Liver (tissue), 9 donors: ENCODE results near the gene TRIP13. TPM values are rescaled to one million over a fixed set of nuclear protein-coding genes. Genes with fewer than 3 reads are reported as not detected.

Source experiments
- DNase-seq: peaks from one replicate; pipeline ENCODE4 v3.0.0-alpha.2; 2017; ENCODE audit warnings: low spot score
- H3K27ac ChIP-seq, 2 donors: one replicate each; pipeline ENCODE4 v1.7.0; 2013; ENCODE audit warnings: inconsistent platforms in 2 of 2, low read length in 2 of 2, control low read depth in 1 of 2, low read depth in 1 of 2, mild to moderate bottlenecking in 1 of 2
- H3K27me3 ChIP-seq, 4 donors: one replicate each; pipeline versions ENCODE4 v1.6.1 to v1.7.0; 2013; ENCODE audit warnings: low read length in 3 of 4, inconsistent platforms in 1 of 4, mild to moderate bottlenecking in 1 of 4, moderate library complexity in 1 of 4; ENCODE audit not compliant: control insufficient read depth in 4 of 4, insufficient read depth in 4 of 4
- H3K36me3 ChIP-seq, 4 donors: one replicate each; pipeline versions ENCODE4 v1.6.1 to v1.7.0; 2013; ENCODE audit warnings: low read length in 3 of 4, mild to moderate bottlenecking in 3 of 4, low read depth in 1 of 4, moderate library complexity in 1 of 4; ENCODE audit not compliant: control insufficient read depth in 4 of 4, insufficient read depth in 3 of 4
- H3K4me1 ChIP-seq, 4 donors: one replicate each; pipeline versions ENCODE4 v1.6.1 to v1.7.0; 2013; ENCODE audit warnings: low read length in 3 of 4, mild to moderate bottlenecking in 3 of 4, moderate library complexity in 1 of 4; ENCODE audit not compliant: control insufficient read depth in 4 of 4, insufficient read depth in 4 of 4
- H3K4me3 ChIP-seq, 3 donors: one replicate each; pipeline versions ENCODE4 v1.6.1 to v1.7.0; 2013; ENCODE audit warnings: low read length in 3 of 3, control low read depth in 1 of 3, low read depth in 1 of 3, mild to moderate bottlenecking in 1 of 3
- H3K9ac ChIP-seq, 2 donors: one replicate each; pipeline ENCODE4 v1.7.0; 2013; ENCODE audit warnings: low read length in 2 of 2, mild to moderate bottlenecking in 2 of 2, moderate library complexity in 2 of 2, control low read depth in 1 of 2, low read depth in 1 of 2
- H3K9me3 ChIP-seq, 4 donors: one replicate each; pipeline versions ENCODE4 v1.6.1 to v1.7.0; 2013; ENCODE audit warnings: low read length in 3 of 4; ENCODE audit not compliant: control insufficient read depth in 4 of 4
- ATF3 ChIP-seq: IDR thresholded peaks from 2 replicates; pipeline ENCODE4 v1.6.1; 2016; ENCODE audit warnings: antibody characterized with exemption
- CTCF ChIP-seq: fragments of 150-350 bp; IDR thresholded peaks from 2 replicates; pipeline ENCODE4 v1.5.1; 2017; ENCODE audit warnings: improper control_type of control experiment, low read depth, low read length; ENCODE audit not compliant: missing input control
- EGR1 ChIP-seq, 2 donors: IDR thresholded peaks; 2 replicates each; pipeline ENCODE4 v1.6.1; 2016 to 2018; ENCODE audit warnings: antibody characterized with exemption in 2 of 2, low read depth in 2 of 2
- FOXA1 ChIP-seq: IDR thresholded peaks from 2 replicates; pipeline ENCODE4 v1.6.1; 2016; ENCODE audit warnings: antibody characterized with exemption
- FOXA2 ChIP-seq: IDR thresholded peaks from 2 replicates; pipeline ENCODE4 v1.6.1; 2016; ENCODE audit warnings: antibody characterized with exemption
- GABPA ChIP-seq, 2 donors: IDR thresholded peaks in 1 of 2; conservative IDR thresholded peaks in 1 of 2; 2 replicates each; pipeline ENCODE4 v1.6.1; 2016; ENCODE audit warnings: antibody characterized with exemption in 2 of 2, mild to moderate bottlenecking in 1 of 2, moderate library complexity in 1 of 2
- HNF4A ChIP-seq, 2 donors: conservative IDR thresholded peaks; 2 replicates each; pipeline ENCODE4 v1.6.1; 2016; ENCODE audit warnings: antibody characterized with exemption in 2 of 2, mild to moderate bottlenecking in 2 of 2
- HNF4G ChIP-seq: IDR thresholded peaks from 2 replicates; pipeline ENCODE4 v1.6.1; 2016; ENCODE audit warnings: antibody characterized with exemption
- JUND ChIP-seq, 2 donors: IDR thresholded peaks; 2 replicates each; pipeline ENCODE4 v1.6.1; 2016; ENCODE audit warnings: antibody characterized with exemption in 2 of 2
- MAX ChIP-seq: IDR thresholded peaks from 2 replicates; pipeline ENCODE4 v1.6.1; 2016; ENCODE audit warnings: antibody characterized with exemption
- NR2F2 ChIP-seq: IDR thresholded peaks from 2 replicates; pipeline ENCODE4 v1.6.1; 2016; ENCODE audit warnings: antibody characterized with exemption
- RAD21 ChIP-seq, 2 donors: IDR thresholded peaks; 2 replicates each; pipeline ENCODE4 v1.6.1; 2016; ENCODE audit warnings: antibody characterized with exemption in 2 of 2, mild to moderate bottlenecking in 2 of 2
- RXRA ChIP-seq, 2 donors: IDR thresholded peaks; 2 replicates each; pipeline ENCODE4 v1.6.1; 2017 to 2018; ENCODE audit warnings: antibody characterized with exemption in 2 of 2, mild to moderate bottlenecking in 1 of 2
- SP1 ChIP-seq: IDR thresholded peaks from 2 replicates; pipeline ENCODE4 v1.6.1; 2018; ENCODE audit warnings: antibody characterized with exemption, mild to moderate bottlenecking
- TAF1 ChIP-seq: conservative IDR thresholded peaks from 2 replicates; pipeline ENCODE4 v1.6.1; 2016; ENCODE audit warnings: antibody characterized with exemption, mild to moderate bottlenecking
- YY1 ChIP-seq: IDR thresholded peaks from 2 replicates; pipeline ENCODE4 v1.6.1; 2016; ENCODE audit warnings: antibody characterized with exemption, mild to moderate bottlenecking
- ZBTB33 ChIP-seq: IDR thresholded peaks from 2 replicates; pipeline ENCODE4 v1.6.1; 2016; ENCODE audit warnings: antibody characterized with exemption
- WGBS: extraction: QIAGEN DNeasy Blood & Tissue Kit; methylation state at CpG from one replicate; pipeline ENCODE4 v1.1.7; 2013; 5-methylcytosine and 5-hydroxymethylcytosine counted together
- polyA plus RNA-seq, 2 donors: library from polyadenylated mRNA; stranded (reverse) in 1 of 2; unstranded in 1 of 2; fragments of 200-250 nt in 1 of 2; fragments of >200 nt in 1 of 2; fragmentation: Nextera tagmentation in 1 of 2; extraction: Ambion mirVana in 1 of 2; gene quantifications; one replicate each; pipeline versions ENCODE4 v1.2.1 to v1.2.3, GENCODE V29; 2013 to 2015
- total RNA-seq, 2 donors: library from RNA; depleted of rRNA; stranded (reverse); fragments of >200 nt; gene quantifications; one replicate each; pipeline ENCODE4 v1.2.3, GENCODE V29; 2014
- donor health status: healthy.
- donor health status: healthy.
- donor health status: healthy.
- donor health status: healthy.
- donor health status: healthy.

Gene TRIP13
- total and polyA plus RNA-seq, 4 donors: 0.42 to 12.4 (median 0.84) TPM

- no peak overlapping the region for H3K9ac ChIP-seq
- DNase-seq: no peak
- H3K9me3 ChIP-seq: no peaks in the 10 kb centered on the region
- WGBS: 81% methylated on average over 11 of the region's 11 CpGs
- no peak overlapping the region for H3K4me3 ChIP-seq
- H3K27ac ChIP-seq: no peak overlapping the region
- TF ChIP-seq GABPA (IDR thresholded peaks at IDR 0.05 in 1 of 2, conservative IDR thresholded peaks at IDR 0.05 in 1 of 2) (no peak), NR2F2 (no peak), ZBTB33 (no peak), RXRA (IDR thresholded peaks at IDR 0.05) (no peak), TAF1 (no peak), ATF3 (no peak), MAX (no peak), HNF4G (no peak), FOXA1 (no peak), EGR1 (IDR thresholded peaks at IDR 0.05; ENCODE audit: low read depth in 2 of 2) (no peak), CTCF (no peak), HNF4A (conservative IDR thresholded peaks at IDR 0.05) (no peak), SP1 (no peak)
- H3K27me3 ChIP-seq: peaks cover 0 to 3% (median 0%) of the 10 kb centered on the region in 4 donors
- no peaks in the 10 kb centered on the region for H3K36me3 ChIP-seq
- H3K4me1 ChIP-seq: peaks cover 0 to 4% (median 0%) of the 10 kb centered on the region in 4 donors
Observed at GRCh38 chr5:943201-943917, 50.7 kb downstream of the TRIP13 start.

- DNase-seq: no peak
- H3K27ac ChIP-seq: no peak overlapping the region
- no peak overlapping the region for H3K9ac ChIP-seq
- no peak overlapping the region for H3K4me3 ChIP-seq
- peaks cover 0 to 4% (median 0%) of the 10 kb centered on the region in 4 donors for H3K4me1 ChIP-seq
- H3K27me3 ChIP-seq: peaks cover 0 to 3% (median 0%) of the 10 kb centered on the region in 4 donors
- H3K36me3 ChIP-seq: no peaks in the 10 kb centered on the region
- H3K9me3 ChIP-seq: no peaks in the 10 kb centered on the region
- 62% methylated on average over 7 of the region's 7 CpGs for WGBS
- TF ChIP-seq RXRA (IDR thresholded peaks at IDR 0.05) (no peak), HNF4A (conservative IDR thresholded peaks at IDR 0.05) (no peak), YY1 (no peak), MAX (no peak), GABPA (IDR thresholded peaks at IDR 0.05 in 1 of 2, conservative IDR thresholded peaks at IDR 0.05 in 1 of 2) (no peak), SP1 (no peak), EGR1 (IDR thresholded peaks at IDR 0.05; ENCODE audit: low read depth in 2 of 2) (no peak), FOXA2 (no peak), ZBTB33 (no peak), RAD21 (IDR thresholded peaks at IDR 0.05) (no peak), NR2F2 (no peak), ATF3 (no peak), JUND (IDR thresholded peaks at IDR 0.05) (no peak), HNF4G (no peak), TAF1 (no peak), FOXA1 (no peak), CTCF (no peak)
Observed at GRCh38 chr5:943918-944620, 51.4 kb downstream of the TRIP13 start.
